Measurements from ENCODE around the gene PTPRE.
A peak's percentile ranks its signal among the peaks of the same experiment; 100 is the strongest.

The PTPRE gene

GRCh38 chr10:128062331-128062880 lies 155.5 kb downstream of the PTPRE start:
- DNase-seq (ENCODE audit: low read depth), result no peak

- no peak for DNase-seq (ENCODE audit: low read depth)
Observed at GRCh38 chr10:128062881-128063563, 156.1 kb downstream of the PTPRE start.

DNA sequence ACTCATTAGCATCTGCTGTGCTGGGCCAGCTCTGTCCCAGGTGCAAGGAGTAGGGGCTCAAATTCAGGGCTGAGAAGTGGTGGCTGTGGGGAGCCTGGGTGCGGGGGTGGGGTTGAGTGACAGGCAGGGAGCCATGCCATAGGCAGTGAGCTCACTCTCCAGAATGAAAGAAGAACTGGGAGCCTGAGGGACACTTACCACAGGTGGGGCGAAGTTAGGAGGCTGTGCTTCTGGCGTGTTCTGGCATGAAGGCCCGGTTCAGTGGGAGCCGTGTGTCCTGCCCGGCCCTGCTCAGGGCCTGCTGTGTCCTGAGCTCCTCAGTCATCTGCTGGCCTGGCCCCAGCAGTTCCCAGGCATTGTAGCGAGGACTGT lies 156.8 kb downstream of the PTPRE start:
- DNase-seq (ENCODE audit: low read depth), result no peak

DNA sequence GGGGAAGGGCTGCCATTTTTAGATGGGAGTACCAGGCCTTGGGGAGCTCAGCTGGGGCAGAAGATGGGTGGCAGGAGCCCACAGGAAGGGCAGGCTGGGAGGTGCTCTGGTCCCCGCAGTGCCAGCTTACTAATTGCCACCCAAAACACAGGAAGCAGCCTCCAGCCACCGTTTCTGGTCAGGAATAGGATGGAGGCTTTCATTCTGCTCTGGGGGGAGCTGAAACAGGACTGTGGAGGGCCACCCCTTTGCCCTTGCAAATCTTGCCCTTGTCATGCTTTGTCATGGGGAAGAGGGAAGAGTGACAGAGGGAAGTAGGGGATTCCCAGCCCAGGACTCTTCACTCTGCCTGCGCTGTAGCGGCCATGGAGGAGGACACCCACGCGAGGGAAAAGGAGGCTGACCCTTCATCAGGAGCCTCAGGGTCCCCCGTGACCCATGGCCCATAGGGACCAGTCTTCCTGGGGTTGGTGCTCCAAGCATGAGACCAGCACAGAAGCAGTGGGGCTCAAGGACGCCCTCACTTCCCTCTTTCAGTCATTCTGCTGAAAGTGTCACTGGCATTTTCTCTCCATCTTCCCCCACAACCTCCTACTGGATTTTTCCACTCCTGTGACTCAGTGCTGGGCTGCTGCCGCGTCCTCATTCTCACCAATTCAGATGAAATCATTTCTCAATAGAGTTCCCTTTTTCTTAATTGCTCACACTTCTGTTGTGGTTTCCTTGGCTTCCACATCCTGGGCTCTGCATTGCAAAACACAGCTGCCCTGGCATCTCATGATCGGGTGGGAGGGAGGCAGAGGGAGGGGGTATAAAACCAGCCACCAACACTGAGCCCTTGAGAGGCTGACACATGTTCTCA lies 157.4 kb downstream of the PTPRE start:
- peak; percentile 90 for DNase-seq (ENCODE audit: low read depth)

DNA sequence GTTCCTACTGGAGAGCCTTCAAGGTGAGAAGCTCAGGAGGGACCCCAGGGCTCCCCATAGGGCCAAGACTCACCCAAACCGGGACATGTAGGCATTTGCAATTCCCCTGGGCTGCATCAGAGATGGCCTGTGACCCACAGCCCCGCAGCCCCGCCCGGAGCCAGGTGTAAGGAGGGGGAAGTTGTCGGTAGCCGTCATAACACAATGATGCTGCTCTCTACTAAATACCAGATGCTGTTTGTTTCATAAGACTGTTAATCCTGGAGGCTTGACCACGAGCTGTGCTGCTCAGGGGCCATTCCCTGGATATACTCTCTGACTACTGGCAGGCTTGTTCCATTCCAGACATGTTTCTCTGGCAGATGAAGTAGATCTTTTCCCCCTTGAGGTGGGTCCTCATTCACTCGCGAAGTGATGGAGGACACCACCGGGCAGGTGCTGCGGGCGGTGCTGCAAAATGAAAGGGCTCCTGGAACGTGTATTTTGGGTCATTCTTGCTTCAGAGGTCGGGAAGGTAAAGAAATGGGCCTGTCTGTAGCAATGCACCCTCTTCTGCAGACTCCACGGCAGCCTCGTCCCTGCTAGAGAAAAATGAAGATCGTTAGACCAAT lies 158.2 kb downstream of the PTPRE start:
- DNase-seq (ENCODE audit: low read depth), result peak; percentile 71

DNA sequence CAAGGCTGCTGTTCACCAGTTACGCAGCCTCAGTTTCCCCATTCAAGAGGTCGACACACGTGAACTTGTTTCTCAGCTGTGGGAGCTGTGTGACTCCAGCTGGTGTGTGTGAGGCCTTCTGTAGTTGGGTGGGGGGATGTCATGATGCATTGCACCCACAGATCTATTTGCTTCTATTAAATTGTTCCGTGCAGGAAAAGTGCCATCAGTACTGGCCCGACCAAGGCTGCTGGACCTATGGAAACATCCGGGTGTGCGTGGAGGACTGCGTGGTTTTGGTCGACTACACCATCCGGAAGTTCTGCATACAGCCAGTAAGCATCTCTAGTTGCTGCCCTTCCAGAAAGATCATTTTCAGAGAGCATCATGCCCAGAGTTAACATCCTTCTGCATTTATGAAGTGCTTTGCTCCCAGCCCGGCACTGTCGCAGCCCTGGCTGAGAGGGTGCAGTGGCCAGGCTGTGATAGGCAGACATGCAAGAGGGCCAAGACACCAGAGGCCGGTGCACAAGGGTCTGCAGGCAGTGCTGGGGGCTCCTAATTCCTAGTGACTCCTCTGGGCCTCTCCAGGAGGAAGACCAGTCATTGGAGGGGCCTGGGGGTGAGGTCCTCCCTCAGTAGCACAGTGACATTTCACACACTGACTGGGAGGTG lies 159.1 kb downstream of the PTPRE start:
- no peak for DNase-seq (ENCODE audit: low read depth)

GRCh38 chr10:128066870-128067382 lies 160.0 kb downstream of the PTPRE start:
- DNase-seq (ENCODE audit: low read depth), result no peak

GRCh38 chr10:128067691-128068397 lies 160.9 kb downstream of the PTPRE start:
- DNase-seq (ENCODE audit: low read depth), result no peak

DNA sequence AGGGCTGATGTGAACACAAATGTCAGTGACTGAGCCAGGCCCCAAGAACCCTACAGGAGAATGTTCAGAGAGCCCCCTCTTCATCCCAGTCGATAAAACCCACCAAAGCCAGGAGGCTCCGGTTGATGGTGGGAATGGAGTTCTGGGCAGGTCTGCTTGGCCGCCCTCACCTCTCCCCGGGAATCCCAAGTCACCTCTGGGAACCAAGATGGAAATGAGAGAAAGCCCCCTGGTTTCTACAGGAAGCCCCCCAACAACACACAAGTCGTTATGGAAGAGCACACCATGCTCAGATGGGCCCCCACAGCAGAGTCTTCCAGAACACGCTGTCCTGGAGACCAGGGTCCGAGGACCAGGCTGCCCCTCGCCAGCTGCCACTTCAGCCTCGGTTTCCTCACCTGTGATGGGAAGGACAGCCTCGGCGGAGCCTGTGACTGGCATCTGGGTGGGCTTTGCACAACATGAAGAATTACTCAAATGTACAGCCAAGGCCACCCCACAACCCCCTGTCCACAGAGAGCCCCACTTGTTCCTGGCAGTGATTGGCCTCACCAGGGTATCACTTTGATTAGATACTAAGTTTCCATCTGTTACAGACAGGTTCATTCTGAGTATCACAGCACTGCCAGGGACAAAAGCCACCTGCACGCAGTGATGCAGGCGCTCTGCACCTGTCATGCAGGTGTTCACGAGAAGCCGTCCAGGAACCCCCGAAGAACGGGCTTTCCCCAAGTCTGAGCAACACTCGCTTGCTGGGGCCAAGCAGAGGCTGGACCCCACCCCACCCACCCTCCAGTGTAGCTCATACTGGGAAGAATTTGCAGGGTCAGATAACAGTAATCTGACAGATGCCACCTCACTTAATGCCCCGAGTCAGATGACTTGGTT lies 161.7 kb downstream of the PTPRE start:
- no peak for DNase-seq (ENCODE audit: low read depth)

DNA sequence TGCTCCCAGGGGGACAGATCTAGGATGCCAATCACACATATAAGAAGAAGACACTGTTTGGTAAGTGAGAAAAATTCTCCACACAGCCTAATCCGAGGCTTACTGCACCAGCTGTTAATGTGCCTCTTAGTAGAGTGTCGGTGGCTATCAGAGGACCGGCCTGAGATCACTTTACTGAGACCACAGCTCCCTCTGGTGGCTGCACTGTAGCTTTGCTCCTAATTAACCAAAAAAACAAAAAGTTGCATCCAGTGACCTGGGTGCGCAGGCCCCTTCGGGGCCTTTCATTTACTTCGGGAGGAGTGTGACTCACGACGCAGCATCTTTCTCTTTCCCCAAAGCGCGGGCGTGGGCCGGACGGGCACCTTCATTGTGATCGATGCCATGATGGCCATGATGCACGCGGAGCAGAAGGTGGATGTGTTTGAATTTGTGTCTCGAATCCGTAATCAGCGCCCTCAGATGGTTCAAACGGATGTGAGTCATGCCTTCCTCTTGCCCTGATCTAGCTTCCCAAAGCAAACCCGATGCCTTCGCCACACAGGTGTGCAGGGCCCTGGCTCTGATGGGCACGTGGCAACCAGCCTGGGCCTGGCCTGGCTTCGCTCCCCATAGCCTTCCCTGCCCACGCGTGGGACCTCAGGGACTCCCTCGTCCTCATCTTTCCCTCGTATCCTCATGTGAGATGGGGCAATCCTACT lies 162.6 kb downstream of the PTPRE start:
- peak; percentile 68 for DNase-seq (ENCODE audit: low read depth)

DNA sequence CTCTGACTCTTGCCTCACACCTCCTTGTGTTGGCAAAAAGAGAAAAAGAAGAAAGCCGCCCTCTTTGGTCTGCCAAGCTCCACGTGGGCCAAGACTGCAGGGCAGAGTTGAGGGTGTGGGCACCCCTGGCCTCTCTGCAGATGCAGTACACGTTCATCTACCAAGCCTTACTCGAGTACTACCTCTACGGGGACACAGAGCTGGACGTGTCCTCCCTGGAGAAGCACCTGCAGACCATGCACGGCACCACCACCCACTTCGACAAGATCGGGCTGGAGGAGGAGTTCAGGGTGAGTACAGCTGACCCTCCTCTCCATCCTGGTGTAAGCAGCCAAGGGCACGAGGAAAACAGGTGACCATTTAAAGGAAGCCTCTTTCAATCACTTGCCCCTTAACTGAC lies 163.3 kb downstream of the PTPRE start:
- no peak for DNase-seq (ENCODE audit: low read depth)

DNA sequence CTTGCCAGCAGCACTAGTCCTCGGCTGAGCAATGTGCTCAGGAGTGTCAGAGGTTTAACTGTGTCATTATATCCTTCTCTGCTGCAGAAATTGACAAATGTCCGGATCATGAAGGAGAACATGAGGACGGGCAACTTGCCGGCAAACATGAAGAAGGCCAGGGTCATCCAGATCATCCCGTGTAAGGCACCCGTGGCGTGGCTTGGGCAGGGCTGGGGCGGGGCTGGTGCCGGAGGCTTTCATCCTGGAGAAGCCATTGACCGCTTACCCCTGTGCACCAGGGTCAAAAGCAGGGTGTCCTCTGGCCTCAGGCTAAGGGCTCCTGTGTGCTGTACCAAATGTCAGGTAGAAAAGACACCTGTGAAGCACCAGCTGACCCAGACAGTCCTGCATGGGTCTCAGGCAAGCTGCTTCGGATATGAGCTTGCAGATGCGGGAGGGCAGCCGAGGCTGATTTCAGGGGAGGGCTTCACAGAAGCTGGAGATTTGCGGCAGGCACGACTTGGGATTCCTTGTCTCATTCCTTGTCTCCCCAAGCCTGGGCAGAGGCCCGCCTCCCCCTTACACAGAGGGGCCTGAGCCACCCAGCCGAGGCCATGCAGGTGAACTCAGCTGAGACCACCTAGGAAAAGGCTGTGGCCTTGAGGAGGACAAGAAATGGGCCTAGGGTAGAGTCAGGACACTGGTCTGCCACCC lies 164.0 kb downstream of the PTPRE start:
- DNase-seq (ENCODE audit: low read depth), result no peak

- DNase-seq (ENCODE audit: low read depth), result no peak
Observed at GRCh38 chr10:128071417-128071782, 164.5 kb downstream of the PTPRE start.

- DNase-seq (ENCODE audit: low read depth), result no peak
Observed at GRCh38 chr10:128072046-128072445, 165.1 kb downstream of the PTPRE start.

- no peak for DNase-seq (ENCODE audit: low read depth)
Observed at GRCh38 chr10:128072941-128073645, 166.2 kb downstream of the PTPRE start.

- DNase-seq (ENCODE audit: low read depth), result no peak
Observed at GRCh38 chr10:128073890-128074289, 167.0 kb downstream of the PTPRE start.

DNA sequence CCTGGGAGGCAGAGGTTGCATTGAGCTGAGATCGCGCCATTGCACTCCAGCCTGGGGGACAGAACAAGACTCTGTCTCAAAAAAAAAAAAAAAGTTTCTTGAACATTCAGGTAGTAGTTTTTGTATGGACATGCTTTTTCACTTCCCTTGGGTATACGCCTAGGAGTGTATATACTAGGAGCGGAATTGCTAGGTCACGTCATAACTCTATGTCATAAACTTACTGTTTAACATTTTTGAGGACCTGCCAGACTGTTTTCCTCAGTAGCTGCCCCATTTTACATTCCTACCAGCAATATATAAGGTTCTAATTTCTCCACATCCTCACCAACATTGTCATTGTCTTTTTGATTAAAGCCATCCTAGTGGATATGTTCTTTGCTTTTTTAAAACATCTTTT lies 167.7 kb downstream of the PTPRE start:
- DNase-seq (ENCODE audit: low read depth), result no peak

DNA sequence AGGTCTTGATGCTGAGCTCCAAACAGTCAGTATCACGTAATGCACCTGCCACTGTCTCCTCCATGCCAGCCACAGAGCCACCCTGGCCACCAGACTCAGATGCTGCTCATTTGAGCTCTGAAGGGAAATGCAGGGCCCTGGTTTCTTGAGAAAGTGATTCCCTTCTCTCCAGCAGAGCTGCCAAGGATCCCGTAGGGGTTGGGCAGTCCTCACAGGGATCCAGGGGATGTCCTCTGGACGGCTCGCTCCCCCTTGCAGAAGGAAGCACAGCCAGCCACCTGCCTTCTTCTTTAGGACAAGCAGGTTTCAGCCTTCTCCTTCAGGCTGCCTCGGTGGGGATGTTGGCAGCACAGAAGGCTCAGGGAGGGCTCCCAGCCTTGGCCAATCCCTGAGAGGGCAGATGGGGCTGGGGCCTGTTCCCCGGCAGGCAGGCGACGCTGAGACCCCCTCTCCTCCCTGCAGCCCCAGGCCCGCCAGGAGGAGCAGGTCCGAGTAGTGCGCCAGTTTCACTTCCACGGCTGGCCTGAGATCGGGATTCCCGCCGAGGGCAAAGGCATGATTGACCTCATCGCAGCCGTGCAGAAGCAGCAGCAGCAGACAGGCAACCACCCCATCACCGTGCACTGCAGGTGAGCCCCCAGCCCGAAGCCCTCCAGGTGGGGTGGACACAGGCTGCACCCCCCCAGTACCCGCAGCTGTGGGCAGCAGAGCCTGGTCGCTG lies 170.4 kb downstream of the PTPRE start:
- DNase-seq (ENCODE audit: low read depth), result no peak
